ENCODE measurements around the gene ST8SIA1.

The ST8SIA1 gene

DNA sequence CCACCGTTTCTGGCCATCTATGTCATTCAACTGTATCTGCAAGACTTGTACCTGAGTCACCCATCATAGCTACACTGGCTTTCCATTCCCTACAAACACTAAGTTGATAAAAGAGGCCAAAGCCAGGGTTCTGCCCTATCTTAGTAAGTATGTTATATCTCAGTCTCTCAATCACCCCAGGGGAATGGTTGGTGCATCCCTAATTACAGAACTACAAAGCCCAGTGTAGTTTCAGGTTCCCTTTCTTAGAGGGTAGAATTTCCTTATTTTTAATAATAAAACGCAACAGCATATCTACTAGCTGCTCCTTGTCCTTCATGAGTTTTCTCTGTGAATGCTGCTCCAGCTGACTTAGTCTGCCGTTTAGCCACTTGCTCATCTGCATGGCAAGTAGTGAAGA lies 57.6 kb downstream of the ST8SIA1 start:
- no peak for DNase-seq

- DNase-seq = no peak
Measured at GRCh38 chr12:22276313-22276712, 58.2 kb downstream of the ST8SIA1 start.

GRCh38 chr12:22275843-22276242 lies 58.7 kb downstream of the ST8SIA1 start:
- no peak for DNase-seq

DNA sequence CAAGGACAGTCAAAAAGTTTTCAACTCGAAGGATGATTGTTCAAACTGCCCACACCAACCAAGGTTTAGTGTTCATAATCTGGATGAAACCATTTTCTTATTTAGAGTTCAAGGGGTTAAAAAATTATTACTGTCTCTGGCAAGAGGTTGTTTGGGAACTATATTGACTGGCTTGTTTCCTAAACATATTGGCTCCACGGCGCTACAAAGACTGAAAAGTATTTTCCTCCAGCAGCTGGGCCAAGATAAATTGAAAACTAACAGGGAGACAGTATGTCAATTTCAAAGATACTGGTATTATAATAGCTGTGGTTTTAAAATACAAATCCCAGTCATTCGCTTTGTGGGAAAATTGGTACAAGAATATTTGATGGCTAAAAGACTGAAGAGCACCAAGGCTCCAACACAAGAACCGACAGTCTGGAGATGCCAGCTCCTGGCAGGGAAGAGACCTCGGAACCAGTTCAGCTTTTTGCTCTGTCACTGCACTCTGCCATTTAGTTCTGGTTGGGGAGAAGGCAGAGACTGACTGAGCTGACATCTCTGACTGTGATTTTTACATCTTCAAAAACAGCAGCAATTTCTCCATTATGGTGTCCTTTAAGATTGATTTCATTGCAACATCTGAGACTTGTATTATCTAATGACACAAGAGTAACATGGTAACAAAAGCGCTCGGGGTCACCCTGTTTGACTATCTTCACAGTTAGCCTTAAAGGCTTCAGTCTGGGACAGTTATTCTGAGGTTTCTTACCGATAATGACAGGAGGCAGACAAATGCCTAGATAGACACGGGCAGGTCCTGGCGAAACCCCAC lies 62.0 kb downstream of the ST8SIA1 start:
- no peak for DNase-seq

- no peak for DNase-seq
Measured at GRCh38 chr12:22271023-22271422, 63.5 kb downstream of the ST8SIA1 start.

DNA sequence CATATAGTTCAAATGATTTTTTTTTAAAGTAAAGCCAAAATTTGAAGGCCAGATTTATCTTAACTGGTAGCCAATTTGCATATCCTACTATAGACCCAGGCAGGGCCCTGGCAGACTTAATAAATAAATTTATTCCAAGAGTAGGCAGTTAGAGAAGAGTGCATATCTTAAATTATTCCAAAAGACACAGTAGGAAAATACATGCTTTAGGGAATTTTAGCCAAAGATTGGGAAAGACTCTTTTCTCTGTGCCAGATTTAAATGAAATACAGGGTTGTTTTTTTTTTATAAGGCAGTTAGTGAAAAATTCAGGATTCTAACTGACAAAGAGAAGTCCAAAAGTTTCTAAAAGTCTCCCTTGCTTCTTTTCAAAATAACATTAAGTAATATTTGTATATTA lies 65.5 kb downstream of the ST8SIA1 start:
- DNase-seq = no peak

- DNase-seq = no peak
Measured at GRCh38 chr12:22268406-22268805, 66.1 kb downstream of the ST8SIA1 start.

DNA sequence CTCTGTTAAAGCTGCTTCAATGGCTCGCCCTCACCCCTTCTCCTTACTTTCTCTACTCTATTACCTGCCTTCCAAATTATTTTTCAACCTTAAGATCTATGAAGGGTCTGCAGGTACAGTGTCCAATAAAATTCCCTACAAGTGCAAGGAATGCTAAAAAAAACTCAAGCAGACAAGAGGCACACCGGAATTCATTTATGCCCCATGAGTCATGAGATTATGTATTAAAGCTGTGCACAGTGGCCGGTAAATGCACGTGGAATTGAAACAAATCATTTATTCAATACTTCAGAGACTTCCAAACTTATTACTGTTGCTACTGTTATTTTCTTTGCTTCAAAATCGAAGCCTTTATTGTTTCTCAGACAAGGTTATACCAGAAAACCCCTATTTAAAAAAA lies 68.4 kb downstream of the ST8SIA1 start:
- no peak for DNase-seq

DNA sequence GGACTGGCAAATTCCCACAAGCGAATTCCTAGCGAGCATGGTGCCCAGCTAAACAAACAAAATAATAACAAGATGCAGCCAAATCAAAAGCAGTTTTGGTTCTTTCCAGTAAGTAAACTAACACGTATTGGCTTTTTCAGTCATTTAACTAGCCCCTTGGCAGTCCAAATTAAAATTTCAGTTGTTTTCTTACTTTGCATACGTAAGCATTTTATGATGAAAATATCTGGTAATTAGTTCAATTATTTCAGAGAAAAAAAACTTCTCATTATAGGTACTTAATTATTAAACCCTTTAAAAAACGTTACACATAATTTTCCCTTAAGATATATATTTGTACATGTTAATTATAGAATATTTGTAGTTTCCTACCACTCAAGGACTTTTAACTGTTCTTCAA lies 70.1 kb downstream of the ST8SIA1 start:
- DNase-seq = no peak

GRCh38 chr12:22262309-22262708 lies 72.2 kb downstream of the ST8SIA1 start:
- no peak for DNase-seq

- DNase-seq = no peak
Measured at GRCh38 chr12:22257100-22257499, 77.4 kb downstream of the ST8SIA1 start.

GRCh38 chr12:22256605-22257004 lies 77.9 kb downstream of the ST8SIA1 start:
- DNase-seq = no peak

GRCh38 chr12:22256041-22256441 lies 78.5 kb downstream of the ST8SIA1 start:
- no peak for DNase-seq

GRCh38 chr12:22255097-22255496 lies 79.4 kb downstream of the ST8SIA1 start:
- DNase-seq = no peak

- DNase-seq = no peak
Measured at GRCh38 chr12:22254478-22254877, 80.0 kb downstream of the ST8SIA1 start.

GRCh38 chr12:22252057-22252456 lies 82.5 kb downstream of the ST8SIA1 start:
- DNase-seq = no peak

DNA sequence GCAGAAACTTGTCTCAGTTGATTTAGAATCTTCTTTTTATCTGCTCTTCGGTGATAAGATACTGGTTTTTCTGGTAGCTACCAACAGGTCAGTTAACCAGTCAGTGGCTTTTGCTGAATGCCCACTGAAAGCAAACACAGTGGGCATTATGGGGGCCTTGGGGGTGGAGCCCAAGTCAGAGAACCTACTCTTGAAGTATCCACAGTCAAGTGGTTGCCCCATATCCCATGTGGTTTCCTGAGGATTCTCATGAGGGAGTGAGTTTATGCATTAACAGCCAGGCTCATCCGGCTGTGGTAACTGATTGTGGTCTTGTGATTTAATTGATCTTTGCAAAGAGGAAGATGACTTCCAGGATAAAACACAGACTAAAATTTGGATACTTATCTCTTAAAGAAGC lies 83.7 kb downstream of the ST8SIA1 start:
- no peak for DNase-seq

GRCh38 chr12:22248571-22249115 lies 85.9 kb downstream of the ST8SIA1 start:
- DNase-seq = no peak

DNA sequence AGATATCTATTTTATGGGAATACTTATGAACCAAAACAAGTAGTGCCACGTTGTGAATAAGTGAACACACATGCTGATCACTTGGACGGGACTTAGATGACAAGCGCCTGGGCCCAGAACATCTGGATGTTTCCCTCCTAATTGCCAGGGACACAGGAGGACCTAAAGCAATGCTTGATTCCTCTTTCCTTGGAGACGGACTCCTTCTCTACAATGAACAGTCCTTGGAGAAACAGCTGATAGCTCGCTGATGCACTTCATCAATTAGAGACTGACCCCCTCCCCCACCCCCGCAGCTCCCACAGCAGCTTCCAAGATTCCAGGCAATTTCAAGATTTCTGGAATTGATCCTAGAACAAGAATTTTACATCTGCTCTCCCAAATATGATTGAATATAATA lies 86.4 kb downstream of the ST8SIA1 start:
- DNase-seq = no peak

GRCh38 chr12:22246217-22246846 lies 88.2 kb downstream of the ST8SIA1 start:
- DNase-seq = no peak

DNA sequence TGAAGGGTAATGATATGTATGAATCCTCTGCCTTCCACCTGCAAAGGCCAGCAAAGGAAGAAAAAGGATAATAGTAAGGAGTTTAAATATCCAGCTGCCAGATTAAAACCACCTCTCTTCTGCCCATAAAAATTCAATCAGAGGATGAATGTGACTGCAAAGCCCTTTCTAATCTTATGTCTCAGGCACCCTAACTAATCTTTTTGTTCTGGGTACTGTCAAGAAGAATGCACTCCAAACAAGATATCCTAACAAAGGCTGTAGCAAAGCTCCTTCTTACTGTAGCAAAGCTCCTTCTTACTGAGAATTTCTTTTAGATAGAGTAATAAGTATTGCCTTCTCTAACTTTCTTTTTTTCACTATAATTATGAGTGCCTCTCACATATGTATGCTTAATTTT lies 91.8 kb downstream of the ST8SIA1 start:
- no peak for DNase-seq

- DNase-seq = no peak
Measured at GRCh38 chr12:22238211-22238610, 96.3 kb downstream of the ST8SIA1 start.

GRCh38 chr12:22234561-22234960 lies 99.9 kb downstream of the ST8SIA1 start:
- no peak for DNase-seq

- no peak for DNase-seq
Measured at GRCh38 chr12:22231836-22232235, 102.7 kb downstream of the ST8SIA1 start.

Data from activated naive CD4-positive, alpha-beta T cell treated with Interleukin-2 at 50 U/mL for 16 hours (primary cell).